Body of pancreas (tissue), 4 donors: ENCODE measurements around the gene PNPLA7. TPM values are rescaled to one million over a fixed set of nuclear protein-coding genes. Genes with fewer than 3 reads are reported as not detected.
A peak's percentile ranks its signal among the peaks of the same experiment; 100 is the strongest.

Experiments used
- ATAC-seq: fragments of 150-250 bp; one replicate; pipeline ENCODE4 v1.9.1; 2016
- DNase-seq, 4 donors: peaks; one replicate each; pipeline ENCODE4 v3.0.0-alpha.2; 2019
- H3K27ac ChIP-seq, 4 donors: fragments of 200-600 bp; sonication (generic); 1 replicate in 3 of 4; 2 replicates in 1 of 4; pipeline versions ENCODE4 v1.5.1 to v1.6.1; 2016 to 2019; ENCODE audit warnings: mild to moderate bottlenecking in 1 of 4, mixed read lengths in 1 of 4, moderate library complexity in 1 of 4
- H3K27me3 ChIP-seq, 2 donors: fragments of 200-600 bp; sonication (generic); one replicate each; pipeline ENCODE4 v1.6.0; 2016; ENCODE audit warnings: mild to moderate bottlenecking in 1 of 2
- H3K36me3 ChIP-seq, 2 donors: fragments of 200-600 bp; sonication (generic); replicated peaks in 1 of 2; 2 replicates each; pipeline ENCODE4 v1.5.1; 2016; ENCODE audit warnings: low read depth in 2 of 2; ENCODE audit not compliant: insufficient read depth in 1 of 2
- H3K4me1 ChIP-seq: fragments of 200-600 bp; sonication (generic); one replicate; pipeline ENCODE4 v1.6.0; 2016
- H3K4me3 ChIP-seq, 2 donors: fragments of 200-600 bp; sonication (generic); 1 replicate in 1 of 2; 2 replicates in 1 of 2; pipeline ENCODE4 v1.5.1; 2016 to 2019
- H3K9me3 ChIP-seq, 3 donors: fragments of 200-600 bp; sonication (generic); 1 replicate in 2 of 3; 2 replicates in 1 of 3; pipeline ENCODE4 v1.5.1; 2016
- CTCF ChIP-seq, 7 experiments: fragments of 450-650 bp in 4 of 7; fragments of 200-600 bp in 3 of 7; sonication (generic) in 3 of 7; IDR thresholded peaks; one replicate each; pipeline ENCODE4 v1.5.1; 2016 to 2019; ENCODE audit warnings: antibody characterized with exemption in 7 of 7
- POLR2A ChIP-seq, 3 donors: fragments of 450-650 bp; IDR thresholded peaks; one replicate each; pipeline ENCODE4 v1.6.1; 2016; ENCODE audit warnings: antibody characterized with exemption in 3 of 3, mild to moderate bottlenecking in 2 of 3
- WGBS, 2 donors: methylation state at CpG; one replicate each; pipeline ENCODE4 v1.1.5; 2017; 5-methylcytosine and 5-hydroxymethylcytosine counted together
- intact Hi-C: fragments of 100-400 bp; cut with DNase I; formaldehyde crosslinking; loops from one replicate; pipeline ENCODE4 v1.15.1; 2023
- total RNA-seq, 2 donors: library from RNA; depleted of rRNA; stranded (reverse); fragments of >200 nt; gene quantifications; one replicate each; pipeline ENCODE4 v1.1.0, GENCODE V29; 2016

Gene PNPLA7
- total RNA-seq, 2 donors from 2014 or later = 16.1 to 27.7 TPM

- H3K36me3 ChIP-seq = peaks cover 0 to 6% of the 10 kb centered on the region in 2 donors
Measured at GRCh38 chr9:137588311-137588710, 38.1 kb upstream of the PNPLA7 start.

GRCh38 chr9:137586854-137587253 lies 36.7 kb upstream of the PNPLA7 start:
- Histone ChIP-seq H3K27me3 (no peaks in the 10 kb centered on the region), H3K9me3 (no peaks in the 10 kb centered on the region), H3K4me3 (no peak overlapping the region), H3K36me3 (peaks cover 0 to 6% of the 10 kb centered on the region in 2 donors), H3K27ac (no peak overlapping the region), H3K4me1 (peaks cover 28% of the 10 kb centered on the region)
- no peak for DNase-seq
- WGBS, 2 donors = 82 to 87% methylated on average over 3 to 14 of the region's 14 CpGs
- TF ChIP-seq POLR2A (IDR thresholded peaks at IDR 0.05) (no peak), CTCF (IDR thresholded peaks at IDR 0.05) (no peak)
- ATAC-seq = no peak
- intact Hi-C loops = no loop called here

More at GRCh38 chr9:137588311-137588710, 38.1 kb upstream of the PNPLA7 start:
- Histone ChIP-seq H3K27me3 (no peaks in the 10 kb centered on the region), H3K27ac (no peak overlapping the region), H3K9me3 (no peaks in the 10 kb centered on the region), H3K4me1 (peaks cover 41% of the 10 kb centered on the region), H3K4me3 (no peak overlapping the region)
- intact Hi-C loops = no loop called here
- no peak for TF ChIP-seq POLR2A (IDR thresholded peaks at IDR 0.05)
- TF ChIP-seq CTCF (IDR thresholded peaks at IDR 0.05) = no peak
- no peak for DNase-seq
- WGBS, 2 donors = 89 to 91% methylated on average over 6 to 12 of the region's 13 CpGs
- no peak for ATAC-seq

GRCh38 chr9:137583957-137584356 lies 33.8 kb upstream of the PNPLA7 start:
- peaks cover 0 to 6% of the 10 kb centered on the region in 2 donors for H3K36me3 ChIP-seq
- H3K4me3 ChIP-seq = no peak overlapping the region
- no peak for ATAC-seq
- WGBS, 2 donors = 87 to 100% methylated on average over 3 to 8 of the region's 8 CpGs
- H3K27ac ChIP-seq = no peak overlapping the region
- no peaks in the 10 kb centered on the region for H3K9me3 ChIP-seq
- intact Hi-C loops = no loop called here
- H3K4me1 ChIP-seq = peaks cover 16% of the 10 kb centered on the region
- no peak for DNase-seq
- TF ChIP-seq CTCF (IDR thresholded peaks at IDR 0.05) = no peak
- no peak for TF ChIP-seq POLR2A (IDR thresholded peaks at IDR 0.05)
- H3K27me3 ChIP-seq = no peaks in the 10 kb centered on the region

GRCh38 chr9:137583347-137583746 lies 33.1 kb upstream of the PNPLA7 start:
- H3K27ac ChIP-seq = no peak overlapping the region
- WGBS, 2 donors = 80 to 82% methylated on average over 9 to 14 of the region's 14 CpGs
- H3K36me3 ChIP-seq = peaks cover 0 to 6% of the 10 kb centered on the region in 2 donors
- H3K27me3 ChIP-seq = no peaks in the 10 kb centered on the region
- ATAC-seq (no peak), DNase-seq (no peak)
- intact Hi-C loops = no loop called here
- TF ChIP-seq CTCF (IDR thresholded peaks at IDR 0.05) (no peak), POLR2A (IDR thresholded peaks at IDR 0.05) (no peak)
- no peaks in the 10 kb centered on the region for H3K9me3 ChIP-seq
- H3K4me3 ChIP-seq = no peak overlapping the region
- peaks cover 11% of the 10 kb centered on the region for H3K4me1 ChIP-seq

GRCh38 chr9:137582286-137582860 lies 32.2 kb upstream of the PNPLA7 start:
- TF ChIP-seq CTCF (IDR thresholded peaks at IDR 0.05) (peak in 6 of 7 experiments; percentile 18 to 48 (median 41)), POLR2A (IDR thresholded peaks at IDR 0.05) (no peak)
- Histone ChIP-seq H3K27me3 (no peaks in the 10 kb centered on the region), H3K9me3 (no peaks in the 10 kb centered on the region), H3K4me1 (peaks cover 14% of the 10 kb centered on the region), H3K36me3 (peaks cover 0 to 6% of the 10 kb centered on the region in 2 donors), H3K27ac (no peak overlapping the region), H3K4me3 (no peak overlapping the region)
- 66 to 69% methylated on average over 3 to 20 of the region's 20 CpGs for WGBS, 2 donors
- no peak for ATAC-seq
- intact Hi-C loops = no loop called here
- peak; percentile 35 to 49 (median 42) for DNase-seq
